ENCODE data around the gene UFSP2. TPM values are rescaled to one million over a fixed set of nuclear protein-coding genes. Genes with fewer than 3 reads are reported as not detected.
A peak's percentile ranks its signal among the peaks of the same experiment; 100 is the strongest.

UFSP2 gene, protein sequence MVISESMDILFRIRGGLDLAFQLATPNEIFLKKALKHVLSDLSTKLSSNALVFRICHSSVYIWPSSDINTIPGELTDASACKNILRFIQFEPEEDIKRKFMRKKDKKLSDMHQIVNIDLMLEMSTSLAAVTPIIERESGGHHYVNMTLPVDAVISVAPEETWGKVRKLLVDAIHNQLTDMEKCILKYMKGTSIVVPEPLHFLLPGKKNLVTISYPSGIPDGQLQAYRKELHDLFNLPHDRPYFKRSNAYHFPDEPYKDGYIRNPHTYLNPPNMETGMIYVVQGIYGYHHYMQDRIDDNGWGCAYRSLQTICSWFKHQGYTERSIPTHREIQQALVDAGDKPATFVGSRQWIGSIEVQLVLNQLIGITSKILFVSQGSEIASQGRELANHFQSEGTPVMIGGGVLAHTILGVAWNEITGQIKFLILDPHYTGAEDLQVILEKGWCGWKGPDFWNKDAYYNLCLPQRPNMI
- 30.6 to 37.2 TPM (median 36.1 TPM) in 3 replicates for total RNA-seq

DNA sequence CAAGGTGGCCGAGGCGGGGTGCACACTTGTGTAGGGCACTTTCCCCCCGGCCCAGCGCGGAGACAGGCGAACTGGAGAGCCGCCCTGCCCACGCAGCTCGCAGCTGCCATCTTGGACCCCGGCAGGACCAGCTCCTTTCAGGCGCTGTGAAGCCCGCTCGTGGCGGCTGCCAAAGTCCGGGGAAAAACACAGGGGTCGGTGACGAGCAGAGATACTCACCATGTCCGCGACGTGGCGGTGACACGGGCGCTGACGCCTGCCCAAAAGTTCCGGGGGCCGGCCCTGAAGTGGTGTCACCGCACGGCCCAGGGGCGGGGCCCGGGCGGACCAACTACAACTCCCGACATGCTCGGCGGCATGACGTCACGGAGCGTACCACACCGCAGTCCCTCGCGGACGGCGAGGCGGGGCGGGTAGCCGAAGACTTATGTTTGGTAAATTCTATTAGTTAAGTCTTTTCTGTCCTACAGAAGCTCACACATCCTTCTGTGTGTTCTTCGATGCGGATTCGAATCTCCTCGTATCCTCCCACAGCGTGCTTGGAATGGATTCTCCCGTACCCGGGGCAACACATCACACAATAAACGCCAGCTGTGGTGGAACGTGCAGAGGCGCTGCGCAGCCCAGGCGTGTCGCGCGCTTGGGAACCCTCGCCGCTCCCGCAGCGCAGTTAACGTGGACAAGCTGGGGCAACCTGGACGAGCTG, at the start of gene UFSP2:
TSS of gene UFSP2 (minus strand) at position 318 of the 706 bp plus-strand sequence. CDS start at position 222, 96 bp downstream.
- DNase-seq (ENCODE audit: low spot score in 2 of 2, unreplicated experiment in 2 of 2): peak; percentile 83 to 94
- Mint-ChIP-seq H3K27me3 (ENCODE audit: low read depth) (no peaks in the 10 kb centered on the region), H3K4me3 (peak within 1 kb of the TSS; percentile 85), H3K27ac (peak within 1 kb of the TSS; percentile 100), H3K9me3 (no peaks in the 10 kb centered on the region), H3K36me3 (peaks cover 1% of the 10 kb centered on the region), H3K4me1 (peaks cover 25% of the 10 kb centered on the region)
- TF ChIP-seq, protein P1, sequence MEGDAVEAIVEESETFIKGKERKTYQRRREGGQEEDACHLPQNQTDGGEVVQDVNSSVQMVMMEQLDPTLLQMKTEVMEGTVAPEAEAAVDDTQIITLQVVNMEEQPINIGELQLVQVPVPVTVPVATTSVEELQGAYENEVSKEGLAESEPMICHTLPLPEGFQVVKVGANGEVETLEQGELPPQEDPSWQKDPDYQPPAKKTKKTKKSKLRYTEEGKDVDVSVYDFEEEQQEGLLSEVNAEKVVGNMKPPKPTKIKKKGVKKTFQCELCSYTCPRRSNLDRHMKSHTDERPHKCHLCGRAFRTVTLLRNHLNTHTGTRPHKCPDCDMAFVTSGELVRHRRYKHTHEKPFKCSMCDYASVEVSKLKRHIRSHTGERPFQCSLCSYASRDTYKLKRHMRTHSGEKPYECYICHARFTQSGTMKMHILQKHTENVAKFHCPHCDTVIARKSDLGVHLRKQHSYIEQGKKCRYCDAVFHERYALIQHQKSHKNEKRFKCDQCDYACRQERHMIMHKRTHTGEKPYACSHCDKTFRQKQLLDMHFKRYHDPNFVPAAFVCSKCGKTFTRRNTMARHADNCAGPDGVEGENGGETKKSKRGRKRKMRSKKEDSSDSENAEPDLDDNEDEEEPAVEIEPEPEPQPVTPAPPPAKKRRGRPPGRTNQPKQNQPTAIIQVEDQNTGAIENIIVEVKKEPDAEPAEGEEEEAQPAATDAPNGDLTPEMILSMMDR (IDR thresholded peaks at IDR 0.05; ENCODE audit: unreplicated experiment): no peak

DNA sequence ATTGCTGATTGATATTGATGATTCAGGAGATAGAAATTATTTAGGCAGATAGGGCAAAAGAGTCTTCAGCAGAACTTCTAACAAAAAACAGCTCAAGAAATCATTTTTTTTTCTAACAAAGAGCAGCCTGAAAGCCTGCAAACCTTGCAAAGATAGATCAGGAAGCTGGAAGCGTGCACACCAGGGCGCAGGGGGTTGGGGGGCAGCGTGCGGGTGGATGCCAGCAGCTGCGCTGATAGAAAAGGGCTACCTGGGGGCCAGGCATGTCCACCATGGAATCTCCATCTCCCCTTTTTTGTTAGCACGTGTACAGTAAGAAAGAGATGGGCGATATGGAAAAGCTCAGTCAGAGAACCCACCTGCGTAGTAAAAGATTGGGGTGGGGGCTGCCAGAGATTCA, 47.5 kb upstream of the UFSP2 start:
- Mint-ChIP-seq H3K27ac (no peak overlapping the region), H3K27me3 (ENCODE audit: low read depth) (peaks cover 39% of the 10 kb centered on the region), H3K9me3 (no peaks in the 10 kb centered on the region), H3K4me3 (no peak overlapping the region), H3K36me3 (no peaks in the 10 kb centered on the region), H3K4me1 (peaks cover 2% of the 10 kb centered on the region)
- TF ChIP-seq, protein P1 (IDR thresholded peaks at IDR 0.05; ENCODE audit: unreplicated experiment): no peak
- no peak for DNase-seq (ENCODE audit: low spot score in 2 of 2, unreplicated experiment in 2 of 2)

- Mint-ChIP-seq H3K9me3 (no peaks in the 10 kb centered on the region), H3K27ac (peak overlapping the region; percentile 45), H3K27me3 (ENCODE audit: low read depth) (peaks cover 39% of the 10 kb centered on the region), H3K4me3 (peak overlapping the region; percentile 85), H3K4me1 (peaks cover 2% of the 10 kb centered on the region), H3K36me3 (no peaks in the 10 kb centered on the region)
- no peak for DNase-seq (ENCODE audit: low spot score in 2 of 2, unreplicated experiment in 2 of 2)
- TF ChIP-seq, protein P1 (IDR thresholded peaks at IDR 0.05; ENCODE audit: unreplicated experiment): no peak
Measured at GRCh38 chr4:185472103-185472542, 46.4 kb upstream of the UFSP2 start.

DNA sequence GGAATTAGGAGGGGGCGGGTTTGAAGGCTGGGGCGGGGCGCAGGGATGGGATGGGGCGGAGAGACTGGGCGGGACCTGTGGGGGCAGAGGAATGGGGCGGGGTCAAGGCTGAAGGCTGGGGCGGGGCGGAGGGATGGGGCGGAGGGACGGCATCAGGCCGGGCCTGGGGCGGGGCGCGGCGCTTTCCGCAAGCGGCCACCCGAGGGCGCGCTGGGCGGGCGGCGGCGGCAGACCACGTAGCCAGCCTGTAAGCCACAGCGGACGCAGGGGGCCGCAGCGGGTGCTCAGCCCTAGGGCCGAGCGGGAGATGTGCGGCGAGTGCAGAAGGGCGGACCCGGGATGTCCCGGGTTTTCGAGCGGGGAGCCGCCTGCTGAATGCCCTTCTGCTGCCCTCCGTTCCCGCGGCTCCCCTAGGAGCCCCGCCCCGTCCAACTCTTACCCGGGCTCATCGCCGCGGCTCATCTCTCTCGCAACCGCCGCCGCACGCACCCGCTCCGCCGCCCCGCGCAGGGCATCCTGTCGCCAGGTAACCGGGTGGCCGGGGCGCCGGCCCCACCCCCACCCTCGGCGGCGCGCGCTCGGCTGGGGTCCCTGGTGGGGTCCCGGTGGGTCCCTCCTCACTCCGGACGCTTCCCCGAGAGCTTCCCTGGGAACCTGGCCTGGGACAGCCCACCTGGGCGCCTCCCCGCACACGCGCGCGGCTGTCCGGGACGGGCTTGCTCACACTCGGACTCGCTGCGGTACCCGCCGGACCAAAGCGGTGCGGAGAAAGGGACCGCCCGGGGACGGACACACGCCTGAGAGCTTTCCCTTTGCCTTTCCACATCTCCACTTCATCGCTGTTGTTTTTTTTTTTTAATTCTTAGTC, 45.7 kb upstream of the UFSP2 start, which contains the start of gene CCDC110:
TSS of gene CCDC110 (minus strand) at position 499 of the 868 bp plus-strand sequence. CDS start at position 449, 50 bp downstream.
- peaks cover 40% of the 10 kb centered on the region for H3K27me3 Mint-ChIP-seq (ENCODE audit: low read depth)
- no peaks in the 10 kb centered on the region for H3K36me3 Mint-ChIP-seq
- H3K4me1 Mint-ChIP-seq: peaks cover 2% of the 10 kb centered on the region

More for the DNA sequence above, 45.7 kb upstream of the UFSP2 start, which contains the start of gene CCDC110:
- Mint-ChIP-seq H3K9me3 (no peaks in the 10 kb centered on the region), H3K4me3 (peak within 1 kb of the TSS; percentile 85), H3K27ac (peak within 1 kb of the TSS; percentile 45)
- TF ChIP-seq, protein P1 (IDR thresholded peaks at IDR 0.05; ENCODE audit: unreplicated experiment): peak; percentile 68
- DNase-seq (ENCODE audit: low spot score in 2 of 2, unreplicated experiment in 2 of 2): peak; percentile 93 to 94

Data from mesothelial cell of epicardium (in vitro differentiated cells).